Measurements from ENCODE around the gene BBX.

Gene BBX

GRCh38 chr3:107542665-107543064 lies 19.9 kb downstream of the BBX start:
- no peak for TF ChIP-seq TCF4 (CRISPR knock-in tag; IDR thresholded peaks at IDR 0.05; ENCODE audit: borderline replicate concordance)
- no peak for ATAC-seq

- TF ChIP-seq PPARA (CRISPR knock-in tag; IDR thresholded peaks at IDR 0.05; ENCODE audit: borderline replicate concordance) (no peak), ZNF565 (CRISPR knock-in tag; conservative IDR thresholded peaks at IDR 0.05; ENCODE audit: low read depth) (no peak), BACH2 (CRISPR knock-in tag; IDR thresholded peaks at IDR 0.05; ENCODE audit: borderline replicate concordance) (no peak), ZNF70 (CRISPR knock-in tag; IDR thresholded peaks at IDR 0.05) (no peak), TOX (CRISPR knock-in tag; IDR thresholded peaks at IDR 0.05; ENCODE audit: borderline replicate concordance) (no peak), ZC3H10 (CRISPR knock-in tag; IDR thresholded peaks at IDR 0.05) (no peak), CREB5 (CRISPR knock-in tag; IDR thresholded peaks at IDR 0.05; ENCODE audit: low read depth) (no peak), POU6F1 (CRISPR knock-in tag; IDR thresholded peaks at IDR 0.05; ENCODE audit: borderline replicate concordance, low read depth) (no peak), ZNF8 (CRISPR knock-in tag; IDR thresholded peaks at IDR 0.05) (no peak), TCF4 (CRISPR knock-in tag; IDR thresholded peaks at IDR 0.05; ENCODE audit: borderline replicate concordance) (no peak), GLIS3 (CRISPR knock-in tag; IDR thresholded peaks at IDR 0.05) (no peak)
- peak; percentile 42; the same call in 1 of the 3 replicates for ATAC-seq
Measured at GRCh38 chr3:107543666-107544065, 20.9 kb downstream of the BBX start.

GRCh38 chr3:107545680-107546120 lies 22.9 kb downstream of the BBX start:
- no peak for ATAC-seq
- TF ChIP-seq TCF4 (CRISPR knock-in tag; IDR thresholded peaks at IDR 0.05; ENCODE audit: borderline replicate concordance) = no peak
- no peak for TF ChIP-seq BACH2 (CRISPR knock-in tag; IDR thresholded peaks at IDR 0.05; ENCODE audit: borderline replicate concordance)
- no peak for TF ChIP-seq PATZ1 (CRISPR knock-in tag; IDR thresholded peaks at IDR 0.05; ENCODE audit: borderline replicate concordance)
- TF ChIP-seq RARB (CRISPR knock-in tag; IDR thresholded peaks at IDR 0.05) = no peak
- TF ChIP-seq ZNF565 (CRISPR knock-in tag; conservative IDR thresholded peaks at IDR 0.05; ENCODE audit: low read depth) = no peak
- no peak for TF ChIP-seq CSRNP3 (CRISPR knock-in tag; IDR thresholded peaks at IDR 0.05)
- TF ChIP-seq ZFP30 (CRISPR knock-in tag; IDR thresholded peaks at IDR 0.05) = no peak
- TF ChIP-seq TOX (CRISPR knock-in tag; IDR thresholded peaks at IDR 0.05; ENCODE audit: borderline replicate concordance) = no peak
- no peak for TF ChIP-seq GLIS3 (CRISPR knock-in tag; IDR thresholded peaks at IDR 0.05)
- TF ChIP-seq SNAI2 (CRISPR knock-in tag; IDR thresholded peaks at IDR 0.05) = no peak
- TF ChIP-seq OSR1 (CRISPR knock-in tag; IDR thresholded peaks at IDR 0.05) = no peak

GRCh38 chr3:107548601-107549000 lies 25.8 kb downstream of the BBX start:
- no peak for ATAC-seq
- no peak for TF ChIP-seq GLIS3 (CRISPR knock-in tag; IDR thresholded peaks at IDR 0.05)
- TF ChIP-seq ZFP3 (CRISPR knock-in tag; IDR thresholded peaks at IDR 0.05) = no peak
- no peak for TF ChIP-seq ARNTL (CRISPR knock-in tag; IDR thresholded peaks at IDR 0.05; ENCODE audit: borderline replicate concordance, low read depth)
- TF ChIP-seq ZNF70 (CRISPR knock-in tag; IDR thresholded peaks at IDR 0.05) = no peak
- no peak for TF ChIP-seq ESRRG (CRISPR knock-in tag; IDR thresholded peaks at IDR 0.05)
- TF ChIP-seq ZNF8 (CRISPR knock-in tag; IDR thresholded peaks at IDR 0.05) = no peak
- no peak for TF ChIP-seq OSR1 (CRISPR knock-in tag; IDR thresholded peaks at IDR 0.05)
- TF ChIP-seq CREB5 (CRISPR knock-in tag; IDR thresholded peaks at IDR 0.05; ENCODE audit: low read depth) = no peak
- no peak for TF ChIP-seq RARB (CRISPR knock-in tag; IDR thresholded peaks at IDR 0.05)
- TF ChIP-seq ZNF565 (CRISPR knock-in tag; conservative IDR thresholded peaks at IDR 0.05; ENCODE audit: low read depth) = no peak

Data from SK-N-SH treated with all-trans-retinoic acid at 6 μM for 48 hours (cell line).